HepG2 (cell line): ENCODE data around the gene CISD1. TPM values are rescaled to one million over a fixed set of nuclear protein-coding genes. Genes with fewer than 3 reads are reported as not detected.

Experiments
- AKAP8 ChIP-seq: sonication (generic); formaldehyde crosslinking; IDR thresholded peaks from 2 replicates; pipeline ENCODE4 v1.5.1; 2020; ENCODE audit warnings: mild to moderate bottlenecking, missing genetic modification reagents
- ATF3 ChIP-seq: sonication (generic); formaldehyde crosslinking; IDR thresholded peaks from 2 replicates; pipeline ENCODE4 v1.4.0; 2020; ENCODE audit warnings: missing genetic modification reagents
- BCL6 ChIP-seq: IDR thresholded peaks from 2 replicates; pipeline ENCODE4 v1.6.1; 2016; ENCODE audit warnings: missing genetic modification reagents, missing compliant biosample characterization
- CSRNP1 ChIP-seq: sonication (generic); formaldehyde crosslinking; IDR thresholded peaks from 2 replicates; pipeline ENCODE4 v1.8.1; 2023; ENCODE audit warnings: mild to moderate bottlenecking, missing genetic modification reagents
- FLYWCH1 ChIP-seq: sonication (generic); formaldehyde crosslinking; IDR thresholded peaks from 2 replicates; pipeline ENCODE4 v1.8.1; 2023; ENCODE audit warnings: mild to moderate bottlenecking, missing genetic modification reagents
- PAF1 ChIP-seq: IDR thresholded peaks from 2 replicates; pipeline ENCODE4 v1.6.1; 2016; ENCODE audit warnings: missing genetic modification reagents, missing compliant biosample characterization
- PHF5A ChIP-seq: IDR thresholded peaks from one replicate; pipeline ENCODE4 v1.6.1; 2018; ENCODE audit warnings: low read depth, missing genetic modification reagents; ENCODE audit not compliant: unreplicated experiment
- RORA ChIP-seq: sonication (generic); formaldehyde crosslinking; IDR thresholded peaks from 2 replicates; pipeline ENCODE4 v1.5.0; 2020; ENCODE audit warnings: mild to moderate bottlenecking, missing genetic modification reagents, moderate library complexity
- SALL2 ChIP-seq: sonication (generic); formaldehyde crosslinking; IDR thresholded peaks from 2 replicates; pipeline ENCODE4 v1.8.1; 2023; ENCODE audit warnings: mild to moderate bottlenecking, missing genetic modification reagents, inconsistent platforms
- SP140L ChIP-seq: sonication (generic); formaldehyde crosslinking; IDR thresholded peaks from 2 replicates; pipeline ENCODE4 v1.4.0; 2020; ENCODE audit warnings: missing genetic modification reagents, borderline replicate concordance
- SRSF9 ChIP-seq: fragments of 200-400 bp; formaldehyde crosslinking; IDR thresholded peaks from 2 replicates; pipeline ENCODE4 v1.6.1; 2018; ENCODE audit warnings: borderline replicate concordance, mild to moderate bottlenecking, low read depth, low read length; ENCODE audit not compliant: insufficient read depth, poor library complexity, severe bottlenecking
- YEATS2 ChIP-seq: sonication (generic); formaldehyde crosslinking; IDR thresholded peaks from 2 replicates; pipeline ENCODE4 v1.4.0; 2020; ENCODE audit warnings: missing genetic modification reagents, borderline replicate concordance
- ZBED4 ChIP-seq: sonication (generic); formaldehyde crosslinking; IDR thresholded peaks from 2 replicates; pipeline ENCODE4 v1.4.0; 2020; ENCODE audit warnings: missing genetic modification reagents, borderline replicate concordance
- ZNF609 ChIP-seq: sonication (generic); formaldehyde crosslinking; IDR thresholded peaks from 2 replicates; pipeline ENCODE4 v1.4.0; 2020; ENCODE audit warnings: mild to moderate bottlenecking, missing genetic modification reagents, borderline replicate concordance
- ZNF652 ChIP-seq: IDR thresholded peaks from 2 replicates; pipeline ENCODE4 v1.6.1; 2016; ENCODE audit warnings: low read depth, borderline replicate concordance
- ZNF878 ChIP-seq: sonication (generic); formaldehyde crosslinking; IDR thresholded peaks from 2 replicates; pipeline ENCODE4 v1.8.1; 2023; ENCODE audit warnings: mild to moderate bottlenecking, missing genetic modification reagents, moderate library complexity
- polyA plus RNA-seq, 8 experiments: library from polyadenylated mRNA; depleted of rRNA in 3 of 8; stranded (reverse) in 7 of 8; unstranded in 1 of 8; fragments of >200 nt; fragmentation: Illumina TruSeq in 4 of 8; extraction: Trizol in 4 of 8; gene quantifications; 2 replicates each; pipeline versions ENCODE4 v1.2.1 to v1.2.3, GENCODE V29; 2011 to 2016; ENCODE audit warnings: low read depth in 4 of 8, missing spikeins in 1 of 8, mixed read lengths in 1 of 8; ENCODE audit not compliant: insufficient read depth in 1 of 8
- total RNA-seq, 5 experiments: library from RNA; depleted of rRNA; stranded (reverse); fragments of >200 nt; fragmentation: Illumina TruSeq; extraction: Trizol; gene quantifications; 2 replicates each; pipeline ENCODE4 v1.2.3, GENCODE V29; 2016; ENCODE audit warnings: low read depth in 1 of 5

Gene CISD1
- total and polyA plus RNA-seq, 2 of the 13 experiments (the other 11 are each of a cell fraction or from before 2014, with no cell fraction given), result 63.4 to 78.9 TPM

- TF ChIP-seq ZNF609 (CRISPR knock-in tag), result no peak; the same call in none of the 2 replicates
- TF ChIP-seq RORA (CRISPR knock-in tag), result no peak
- no peak for TF ChIP-seq SRSF9
- no peak for TF ChIP-seq CSRNP1 (CRISPR knock-in tag)
- TF ChIP-seq SP140L (CRISPR knock-in tag), result no peak
- no peak for TF ChIP-seq SALL2 (CRISPR knock-in tag)
- no peak for TF ChIP-seq AKAP8 (CRISPR knock-in tag)
- TF ChIP-seq ZNF652 (CRISPR knock-in tag), result no peak
- no peak for TF ChIP-seq ATF3 (CRISPR knock-in tag)
- no peak; the same call in 1 of the 2 replicates for TF ChIP-seq ZNF878 (CRISPR knock-in tag)
- TF ChIP-seq ZBED4 (CRISPR knock-in tag), result no peak
- TF ChIP-seq YEATS2 (CRISPR knock-in tag), result no peak
- TF ChIP-seq PHF5A (CRISPR knock-in tag), result no peak
- TF ChIP-seq PAF1 (CRISPR knock-in tag), result no peak
- no peak for TF ChIP-seq BCL6
- TF ChIP-seq FLYWCH1 (CRISPR knock-in tag), result no peak
Observed at GRCh38 chr10:58266826-58267712, 1.9 kb upstream of the CISD1 start (continued).
